ENCODE data around the gene CTNNA1. TPM values are rescaled to one million over a fixed set of nuclear protein-coding genes. Genes with fewer than 3 reads are reported as not detected.

Gene CTNNA1
- total RNA-seq, 4 donors from 2014 or later: 140 to 752 (median 389) TPM

GRCh38 chr5:138732466-138732865 is 20.8 kb upstream of the CTNNA1 start:
- Histone ChIP-seq H3K4me3 (no peak overlapping the region), H3K9me3 (no peaks in the 10 kb centered on the region), H3K27ac (no peak overlapping the region), H3K36me3 (no peaks in the 10 kb centered on the region), H3K27me3 (no peaks in the 10 kb centered on the region), H3K4me1 (no peaks in the 10 kb centered on the region)
- DNase-seq: no peak
- intact Hi-C loops (cut with DNase I; ENCODE audit: low total_unique reads): no loop called here
- no peak for TF ChIP-seq POLR2A (IDR thresholded peaks at IDR 0.05)
- TF ChIP-seq CTCF (IDR thresholded peaks at IDR 0.05): no peak

GRCh38 chr5:138732933-138733332 is 20.3 kb upstream of the CTNNA1 start:
- TF ChIP-seq POLR2A (IDR thresholded peaks at IDR 0.05) (no peak), CTCF (IDR thresholded peaks at IDR 0.05) (no peak)
- Histone ChIP-seq H3K4me3 (no peak overlapping the region), H3K4me1 (no peaks in the 10 kb centered on the region), H3K27ac (no peak overlapping the region), H3K36me3 (no peaks in the 10 kb centered on the region), H3K27me3 (no peaks in the 10 kb centered on the region), H3K9me3 (no peaks in the 10 kb centered on the region)
- intact Hi-C loops (cut with DNase I; ENCODE audit: low total_unique reads): no loop called here
- no peak for DNase-seq

- no peaks in the 10 kb centered on the region for H3K36me3 ChIP-seq
- DNase-seq: no peak
- H3K4me1 ChIP-seq: no peaks in the 10 kb centered on the region
- no peak overlapping the region for H3K27ac ChIP-seq
- intact Hi-C loops (cut with DNase I; ENCODE audit: low total_unique reads): no loop called here
- no peaks in the 10 kb centered on the region for H3K27me3 ChIP-seq
- no peak overlapping the region for H3K4me3 ChIP-seq
- no peaks in the 10 kb centered on the region for H3K9me3 ChIP-seq
- no peak for TF ChIP-seq CTCF (IDR thresholded peaks at IDR 0.05)
- no peak for TF ChIP-seq POLR2A (IDR thresholded peaks at IDR 0.05)
These were observed 19.7 kb upstream of the CTNNA1 start for GRCh38 chr5:138733509-138733908.

- no peaks in the 10 kb centered on the region for H3K27me3 ChIP-seq
- no peak for DNase-seq
- no peaks in the 10 kb centered on the region for H3K36me3 ChIP-seq
- TF ChIP-seq CTCF (IDR thresholded peaks at IDR 0.05) (no peak), POLR2A (IDR thresholded peaks at IDR 0.05) (no peak)
- intact Hi-C loops (cut with DNase I; ENCODE audit: low total_unique reads): no loop called here
- H3K4me1 ChIP-seq: no peaks in the 10 kb centered on the region
- H3K9me3 ChIP-seq: no peaks in the 10 kb centered on the region
- no peak overlapping the region for H3K27ac ChIP-seq
- H3K4me3 ChIP-seq: no peak overlapping the region
These were observed 16.9 kb upstream of the CTNNA1 start for GRCh38 chr5:138736293-138736692.

GRCh38 chr5:138737494-138738265 is 15.5 kb upstream of the CTNNA1 start:
- no peak overlapping the region for H3K27ac ChIP-seq
- no peak overlapping the region for H3K4me3 ChIP-seq
- intact Hi-C loops (cut with DNase I; ENCODE audit: low total_unique reads): no loop called here
- no peaks in the 10 kb centered on the region for H3K36me3 ChIP-seq
- H3K4me1 ChIP-seq: no peaks in the 10 kb centered on the region
- no peaks in the 10 kb centered on the region for H3K9me3 ChIP-seq
- no peak for TF ChIP-seq POLR2A (IDR thresholded peaks at IDR 0.05)
- no peak for TF ChIP-seq CTCF (IDR thresholded peaks at IDR 0.05)
- H3K27me3 ChIP-seq: no peaks in the 10 kb centered on the region
- no peak for DNase-seq
